ENCODE measurements around the gene CCR4. TPM values are rescaled to one million over a fixed set of nuclear protein-coding genes. Genes with fewer than 3 reads are reported as not detected.

Gene CCR4
- total and polyA plus RNA-seq, 2 of the 4 experiments (the other 2 are of a cell fraction) = not detected

GRCh38 chr3:32947789-32948238, 3.6 kb upstream of the CCR4 start:
- H3K14ac ChIP-seq (replicated peaks; ENCODE audit: low read depth, low read length) = no peak overlapping the region
- no peak overlapping the region for H3K18ac ChIP-seq (ENCODE audit: low read depth, low read length)
- CTCF ChIA-PET = interaction anchor here (0.6 to 1.6 kb wide), 4 partner anchors 15 to 362 kb away, joined by 4 to 7 read pairs (median 4); no protein-coding TSS in a partner anchor
- 0% methylated on average over 3 of the region's 7 CpGs; no CpG with 5 or more reads in 1 of the 2 experiments for WGBS, 2 experiments (ENCODE audit: extremely low coverage in 2 of 2, insufficient read length in 1 of 2)
- no peak overlapping the region for H3K4ac ChIP-seq (ENCODE audit: low read depth, low read length)
- no peaks in the 10 kb centered on the region for H3K9me3 ChIP-seq (ENCODE audit: control insufficient read depth, insufficient read depth, low read length)
- H3K9ac ChIP-seq (ENCODE audit: low read depth, low read length) = no peak overlapping the region
- no peak overlapping the region for H4K8ac ChIP-seq (ENCODE audit: low read depth in 2 of 2, low read length in 2 of 2)
- no peak overlapping the region for H3K4me2 ChIP-seq (ENCODE audit: low read depth, low read length)
- H2BK15ac ChIP-seq (ENCODE audit: low read depth, low read length) = no peak overlapping the region
- peaks cover 6% of the 10 kb centered on the region for H3K27me3 ChIP-seq (ENCODE audit: control insufficient read depth, insufficient read depth, low read length)
- H3K23ac ChIP-seq (ENCODE audit: low read depth, low read length) = no peak overlapping the region; the same call in 1 of the 2 replicates
- no peak for TF ChIP-seq USF2 (IDR thresholded peaks at IDR 0.05; ENCODE audit: low read depth, low read length)
- TF ChIP-seq RAD21 (IDR thresholded peaks at IDR 0.05; ENCODE audit: low read length) = peak; percentile 87
- no peak for TF ChIP-seq BHLHE40 (IDR thresholded peaks at IDR 0.05; ENCODE audit: low read depth, low read length)
- no peak for TF ChIP-seq CHD1 (IDR thresholded peaks at IDR 0.05; ENCODE audit: low read depth, low read length)
- TF ChIP-seq CEBPB (IDR thresholded peaks at IDR 0.05; ENCODE audit: low read depth, low read length) = no peak
- TF ChIP-seq, protein P1, sequence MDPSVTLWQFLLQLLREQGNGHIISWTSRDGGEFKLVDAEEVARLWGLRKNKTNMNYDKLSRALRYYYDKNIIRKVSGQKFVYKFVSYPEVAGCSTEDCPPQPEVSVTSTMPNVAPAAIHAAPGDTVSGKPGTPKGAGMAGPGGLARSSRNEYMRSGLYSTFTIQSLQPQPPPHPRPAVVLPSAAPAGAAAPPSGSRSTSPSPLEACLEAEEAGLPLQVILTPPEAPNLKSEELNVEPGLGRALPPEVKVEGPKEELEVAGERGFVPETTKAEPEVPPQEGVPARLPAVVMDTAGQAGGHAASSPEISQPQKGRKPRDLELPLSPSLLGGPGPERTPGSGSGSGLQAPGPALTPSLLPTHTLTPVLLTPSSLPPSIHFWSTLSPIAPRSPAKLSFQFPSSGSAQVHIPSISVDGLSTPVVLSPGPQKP (IDR thresholded peaks at IDR 0.05; ENCODE audit: borderline replicate concordance, low read depth, low read length) = no peak
- no peak for TF ChIP-seq MAFK (IDR thresholded peaks at IDR 0.05; ENCODE audit: low read depth, low read length)
- TF ChIP-seq POLR2A (IDR thresholded peaks at IDR 0.05; ENCODE audit: low read depth, low read length) = no peak
- TF ChIP-seq FOS (IDR thresholded peaks at IDR 0.05; ENCODE audit: low read depth, low read length) = no peak
- TF ChIP-seq RCOR1 (IDR thresholded peaks at IDR 0.05; ENCODE audit: insufficient replicate concordance, low read length) = no peak
- TF ChIP-seq MXI1 (IDR thresholded peaks at IDR 0.05; ENCODE audit: borderline replicate concordance, low read depth, low read length) = no peak
- peak; percentile 72 for TF ChIP-seq SMC3 (IDR thresholded peaks at IDR 0.05; ENCODE audit: low read depth, low read length)
- TF ChIP-seq NFE2L2 (IDR thresholded peaks at IDR 0.05; ENCODE audit: low read depth, low read length) = no peak
- TF ChIP-seq MAZ (IDR thresholded peaks at IDR 0.05; ENCODE audit: borderline replicate concordance, low read depth, low read length) = no peak
- TF ChIP-seq RFX5 (IDR thresholded peaks at IDR 0.05; ENCODE audit: low read depth, low read length) = no peak
- TF ChIP-seq CTCF (conservative IDR thresholded peaks at IDR 0.05; ENCODE audit: low read depth, low read length) = peak; percentile 78
- intact Hi-C loops (cut with micrococcal nuclease) (loop anchor here (1.0 to 2.0 kb wide), 4 partner anchors 126 to 839 kb away; no protein-coding TSS in a partner anchor), dilution Hi-C loops (cut with HindIII; ENCODE audit: low sequenced_read_pairs, unreplicated experiment) (no loop called here), in situ Hi-C loops (cut with MboI; ENCODE audit: low sequenced_read_pairs) (no loop called here)
- H2BK20ac ChIP-seq (ENCODE audit: low read depth, low read length) = peak overlapping the region; percentile 6; the same call in 1 of the 2 replicates
- H2BK120ac ChIP-seq (ENCODE audit: low read depth, low read length) = 0 out of 2 replicates have a peak overlapping the region, but pooled peaks have one; percentile 3
- no peak overlapping the region for H2AK5ac ChIP-seq (ENCODE audit: low read depth, low read length)
- H2AK9ac ChIP-seq (replicated peaks; ENCODE audit: low read depth, low read length, poor library complexity) = peak overlapping the region; percentile 85
- H3K56ac ChIP-seq (ENCODE audit: extremely low read depth, insufficient read depth, low read length) = no peak overlapping the region
- peaks cover 5% of the 10 kb centered on the region for H3K9me1 ChIP-seq (ENCODE audit: insufficient read depth, low read length)
- no peak overlapping the region for H2BK5ac ChIP-seq (ENCODE audit: low read depth, low read length, poor library complexity, severe bottlenecking)
- H4K5ac ChIP-seq (ENCODE audit: low read depth, low read length) = no peak overlapping the region
- H3K79me1 ChIP-seq (ENCODE audit: low read depth in 1 of 2, low read length in 2 of 2) = 0 out of 4 replicates have a peak, but pooled peaks cover 0 to 4% of the 10 kb centered on the region in 2 experiments
- ATAC-seq (ENCODE audit: low read depth) = peak; percentile 94
- H3K4me1 ChIP-seq (ENCODE audit: control insufficient read depth, insufficient read depth, low read length) = no peaks in the 10 kb centered on the region
- no peak overlapping the region for H3K4me3 ChIP-seq (ENCODE audit: insufficient read depth, low read depth, low read length)
- no peak overlapping the region for H4K91ac ChIP-seq (ENCODE audit: insufficient read depth, low read depth, low read length)
- no peaks in the 10 kb centered on the region for H3K36me3 ChIP-seq (ENCODE audit: control insufficient read depth, insufficient read depth, low read length)
- no peak overlapping the region for H3K27ac ChIP-seq (ENCODE audit: insufficient read depth, low read length)
- BruUV-seq (replicated peaks) = no TSS peak
- peak; percentile 75 for DNase-seq
- no peaks in the 10 kb centered on the region for H4K20me1 ChIP-seq (ENCODE audit: insufficient read depth, low read length)
- peak overlapping the region; percentile 87 for H2AFZ ChIP-seq (replicated peaks; ENCODE audit: low read length, poor library complexity)
- POLR2A ChIA-PET (ENCODE audit: unreplicated experiment) = no interaction called here
